K562 (cell line): Measurements from ENCODE around the gene NUCKS1. TPM values are rescaled to one million over a fixed set of nuclear protein-coding genes. Genes with fewer than 3 reads are reported as not detected.

Source experiments
- ETV5 ChIP-seq: sonication (generic); formaldehyde crosslinking; IDR thresholded peaks from 2 replicates; pipeline ENCODE4 v1.4.0; 2020; ENCODE audit warnings: low read depth, mild to moderate bottlenecking, missing genetic modification reagents
- FOXO4 ChIP-seq: fragments of 450-650 bp; formaldehyde crosslinking; IDR thresholded peaks from 2 replicates; pipeline ENCODE4 v1.4.0; 2020; ENCODE audit warnings: mild to moderate bottlenecking, moderate library complexity
- HEY1 ChIP-seq: fragments of 250-450 bp; sonication (Bioruptor Pico); IDR thresholded peaks from 2 replicates; pipeline ENCODE4 v1.5.0; 2020; ENCODE audit warnings: mild to moderate bottlenecking, moderate library complexity, borderline replicate concordance
- HNRNPH1 ChIP-seq: fragments of 200-400 bp; formaldehyde crosslinking; optimal IDR thresholded peaks from 2 replicates; pipeline ENCODE3; 2017; ENCODE audit warnings: low read depth, mild to moderate bottlenecking, low read length, moderate library complexity
- KAT7 ChIP-seq: sonication (generic); formaldehyde crosslinking; IDR thresholded peaks from 2 replicates; pipeline ENCODE4 v1.8.0; 2022; ENCODE audit warnings: missing genetic modification reagents, mild to moderate bottlenecking, borderline replicate concordance
- KLF6 ChIP-seq: fragments of 250-450 bp; sonication (Bioruptor Pico); IDR thresholded peaks from 2 replicates; pipeline ENCODE4 v1.4.0; 2020; ENCODE audit warnings: mild to moderate bottlenecking, moderate library complexity, borderline replicate concordance
- MCM7 ChIP-seq, 2 experiments: fragments of 450-650 bp; IDR thresholded peaks; 2 replicates each; pipeline ENCODE4 v1.6.1; 2016 to 2018
- PHF20 ChIP-seq: fragments of 450-650 bp; IDR thresholded peaks from 2 replicates; pipeline ENCODE4 v1.6.1; 2018; ENCODE audit not compliant: partially characterized antibody
- PYGO2 ChIP-seq: fragments of 450-650 bp; IDR thresholded peaks from 2 replicates; pipeline ENCODE4 v1.6.1; 2016; ENCODE audit warnings: mild to moderate bottlenecking, missing genetic modification characterization, moderate library complexity, missing compliant biosample characterization
- RAD21 ChIP-seq, 2 experiments: fragments of 250-450 bp in 1 of 2; fragments of 450-650 bp in 1 of 2; sonication (Bioruptor Pico) in 1 of 2; formaldehyde crosslinking in 1 of 2; IDR thresholded peaks in 1 of 2; conservative IDR thresholded peaks in 1 of 2; 2 replicates each; pipeline versions ENCODE4 v1.4.0 to v1.8.0; 2020 to 2022; ENCODE audit warnings: mild to moderate bottlenecking in 2 of 2, moderate library complexity in 1 of 2
- RBM25 ChIP-seq: fragments of 200-400 bp; formaldehyde crosslinking; IDR thresholded peaks from 2 replicates; pipeline ENCODE4 v1.6.1; 2018; ENCODE audit warnings: low read length, low read depth, moderate library complexity; ENCODE audit not compliant: severe bottlenecking
- RUNX1 ChIP-seq: sonication (generic); IDR thresholded peaks from 2 replicates; pipeline ENCODE4 v1.6.1; 2016; ENCODE audit warnings: antibody characterized with exemption, low read depth
- SIRT6 ChIP-seq: IDR thresholded peaks from one replicate; pipeline ENCODE4 v1.6.1; 2012; ENCODE audit warnings: low read depth, mild to moderate bottlenecking, control low read depth, inconsistent platforms, low read length, moderate library complexity
- SRSF3 ChIP-seq: fragments of 200-400 bp; formaldehyde crosslinking; IDR thresholded peaks from 2 replicates; pipeline ENCODE4 v1.6.1; 2016; ENCODE audit warnings: mild to moderate bottlenecking, low read length, moderate library complexity; ENCODE audit not compliant: insufficient read depth
- STAT5A ChIP-seq: IDR thresholded peaks from 2 replicates; pipeline ENCODE4 v1.6.1; 2012; ENCODE audit warnings: low read length, inconsistent platforms, borderline replicate concordance
- TAL1 ChIP-seq: fragments of 450-650 bp; IDR thresholded peaks from 2 replicates; pipeline ENCODE4 v1.6.1; 2016; ENCODE audit warnings: mild to moderate bottlenecking
- TCF7 ChIP-seq: sonication (generic); IDR thresholded peaks from 2 replicates; pipeline ENCODE4 v1.6.1; 2016; ENCODE audit warnings: antibody characterized with exemption, borderline replicate concordance
- TCFL5 ChIP-seq: fragments of 250-450 bp; sonication (Bioruptor Pico); conservative IDR thresholded peaks from 2 replicates; pipeline ENCODE4 v1.6.1; 2021; ENCODE audit warnings: mild to moderate bottlenecking, moderate library complexity, matching md5 sums
- ZBTB34 ChIP-seq: fragments of 250-450 bp; sonication (Bioruptor Pico); IDR thresholded peaks from 2 replicates; pipeline ENCODE4 v1.8.0; 2021; ENCODE audit warnings: mild to moderate bottlenecking, moderate library complexity
- ZNF197 ChIP-seq: fragments of 200-800 bp; sonication (Bioruptor generic); IDR thresholded peaks from 2 replicates; pipeline ENCODE4 v1.6.1; 2016; ENCODE audit warnings: low read depth, missing genetic modification characterization, missing compliant biosample characterization
- ZNF583 ChIP-seq: fragments of 250-450 bp; sonication (Bioruptor Pico); IDR thresholded peaks from 2 replicates; pipeline ENCODE4 v1.4.0; 2020
- ZNF695 ChIP-seq: fragments of 450-650 bp; formaldehyde crosslinking; IDR thresholded peaks from 2 replicates; pipeline ENCODE4 v1.4.0; 2020; ENCODE audit warnings: mild to moderate bottlenecking, moderate library complexity
- polyA plus RNA-seq, 8 experiments: library from polyadenylated mRNA; depleted of rRNA in 4 of 8; stranded (reverse) in 5 of 8; unstranded in 3 of 8; fragments of >200 nt; fragmentation: Nextera tagmentation in 2 of 8; fragmentation: Illumina TruSeq in 1 of 8; extraction: Ambion mirVana in 2 of 8; extraction: Trizol in 1 of 8; gene quantifications; 2 replicates each; pipeline versions ENCODE4 v1.2.1 to v1.2.3, GENCODE V29; 2011 to 2014; ENCODE audit warnings: inconsistent platforms in 1 of 8, missing spikeins in 1 of 8
- total RNA-seq, 7 experiments: library from RNA; depleted of rRNA in 6 of 7; stranded (reverse); fragments of >200 nt in 6 of 7; fragmentation: Illumina TruSeq in 2 of 7; extraction: Trizol in 2 of 7; gene quantifications; 2 replicates each; pipeline versions ENCODE4 v1.2.1 to v1.2.3, GENCODE V29; 2011 to 2021; ENCODE audit warnings: low replicate concordance in 1 of 7
- TF ChIP-seq, protein P1 (sequence below): sonication (generic); formaldehyde crosslinking; IDR thresholded peaks from 2 replicates; pipeline ENCODE4 v1.9.0; 2022; ENCODE audit warnings: mild to moderate bottlenecking, missing genetic modification reagents
- TF ChIP-seq, protein P2 (sequence below): fragments of 250-450 bp; sonication (Bioruptor Pico); IDR thresholded peaks from 2 replicates; pipeline ENCODE4 v1.5.0; 2020; ENCODE audit warnings: mild to moderate bottlenecking

NUCKS1 gene
- total and polyA plus RNA-seq, 9 of the 15 experiments (the other 6 are each of a cell fraction or from before 2014, with no cell fraction given) = 66.7 to 244 (median 149) TPM

DNA sequence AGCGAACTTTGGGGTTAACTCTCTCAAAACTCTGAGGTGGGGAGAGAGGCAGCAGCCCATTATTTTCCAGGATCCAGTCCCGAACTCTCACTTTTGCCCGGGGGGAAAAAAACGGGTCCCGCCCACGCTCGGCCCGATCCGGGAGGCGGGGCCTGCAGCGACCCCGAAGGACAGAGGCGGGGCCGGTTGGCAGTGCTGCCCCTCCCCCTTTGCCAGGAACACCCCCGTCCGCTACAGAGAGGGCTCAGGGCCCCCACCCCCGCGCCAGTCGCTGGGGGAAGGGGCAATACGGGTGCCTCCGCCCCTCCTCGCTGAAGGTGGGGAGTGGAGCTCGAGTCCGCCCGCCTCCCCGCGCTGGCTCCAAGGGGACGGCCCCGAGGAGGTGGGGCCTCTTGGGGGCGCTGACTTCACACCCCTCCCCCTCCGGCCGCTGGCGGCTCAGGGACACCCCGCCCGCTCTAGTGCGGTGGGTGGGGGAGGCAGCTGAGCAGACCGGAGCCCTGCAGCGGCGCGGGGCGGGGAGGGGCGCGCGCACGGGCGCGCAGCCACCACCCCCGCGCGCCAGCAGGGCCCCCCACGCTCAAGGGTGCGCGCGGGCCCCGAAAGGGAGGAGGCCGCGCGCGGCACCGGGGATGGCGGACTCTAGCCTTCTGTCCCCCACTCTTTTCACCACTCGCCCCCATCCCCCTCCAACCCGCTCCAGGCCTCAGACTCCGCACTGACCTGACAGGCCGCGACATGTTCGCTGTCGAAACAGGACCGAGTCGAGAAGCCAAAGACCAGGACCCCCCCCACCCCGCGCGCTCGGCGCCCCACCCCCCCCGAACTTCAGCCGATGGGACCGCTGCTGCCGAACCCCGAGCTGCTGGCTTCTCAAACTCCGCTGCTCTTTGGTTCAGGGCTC is 496 bp downstream of the NUCKS1 start (continued):
- 0 out of 2 replicates have a peak, but pooled peaks have one; percentile 6 for TF ChIP-seq STAT5A
- peak; percentile 99 for TF ChIP-seq KAT7 (CRISPR knock-in tag)
- no peak for TF ChIP-seq ZBTB34
- TF ChIP-seq ETV5 = no peak; the same call in 1 of the 2 replicates
- peak; percentile 54; the same call in 1 of the 2 replicates for TF ChIP-seq KLF6 (CRISPR knock-in tag)
- TF ChIP-seq HEY1 (CRISPR knock-in tag) = no peak
- TF ChIP-seq ZNF197 = 0 out of 2 replicates have a peak, but pooled peaks have one; percentile 40
- TF ChIP-seq, protein P1, sequence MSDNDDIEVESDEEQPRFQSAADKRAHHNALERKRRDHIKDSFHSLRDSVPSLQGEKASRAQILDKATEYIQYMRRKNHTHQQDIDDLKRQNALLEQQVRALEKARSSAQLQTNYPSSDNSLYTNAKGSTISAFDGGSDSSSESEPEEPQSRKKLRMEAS (CRISPR knock-in tag) = peak; percentile 67
- 0 out of 2 replicates have a peak, but pooled peaks have one; percentile 81 for TF ChIP-seq ZNF695 (CRISPR knock-in tag)
- 0 out of 2 replicates have a peak, but pooled peaks have one; percentile 1 for TF ChIP-seq TAL1
- peak; percentile 75; the same call in 1 of the 2 replicates for TF ChIP-seq ZNF583
- no peak for TF ChIP-seq TCF7
- no peak for TF ChIP-seq PHF20
- no peak for TF ChIP-seq SIRT6
- peak; percentile 72 for TF ChIP-seq HNRNPH1
- TF ChIP-seq, protein P2, sequence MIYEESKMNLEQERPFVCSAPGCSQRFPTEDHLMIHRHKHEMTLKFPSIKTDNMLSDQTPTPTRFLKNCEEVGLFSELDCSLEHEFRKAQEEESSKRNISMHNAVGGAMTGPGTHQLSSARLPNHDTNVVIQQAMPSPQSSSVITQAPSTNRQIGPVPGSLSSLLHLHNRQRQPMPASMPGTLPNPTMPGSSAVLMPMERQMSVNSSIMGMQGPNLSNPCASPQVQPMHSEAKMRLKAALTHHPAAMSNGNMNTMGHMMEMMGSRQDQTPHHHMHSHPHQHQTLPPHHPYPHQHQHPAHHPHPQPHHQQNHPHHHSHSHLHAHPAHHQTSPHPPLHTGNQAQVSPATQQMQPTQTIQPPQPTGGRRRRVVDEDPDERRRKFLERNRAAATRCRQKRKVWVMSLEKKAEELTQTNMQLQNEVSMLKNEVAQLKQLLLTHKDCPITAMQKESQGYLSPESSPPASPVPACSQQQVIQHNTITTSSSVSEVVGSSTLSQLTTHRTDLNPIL (CRISPR knock-in tag) = no peak
- TF ChIP-seq PYGO2 = no peak
- TF ChIP-seq TCFL5 = no peak
- no peak for TF ChIP-seq SRSF3
- no peak for TF ChIP-seq RUNX1
- TF ChIP-seq MCM7 (IDR thresholded peaks at IDR 0.05) = no peak
- TF ChIP-seq RBM25 = peak; percentile 19
- TF ChIP-seq FOXO4 (CRISPR knock-in tag) = peak; percentile 71; the same call in 1 of the 2 replicates
- 0 out of 4 replicates have a peak, but pooled peaks of 1 of the 2 experiments have one; percentile 4 for TF ChIP-seq RAD21 (CRISPR knock-in tag; conservative IDR thresholded peaks at IDR 0.05 in 1 of 2, IDR thresholded peaks at IDR 0.05 in 1 of 2)
